HL-60 (cell line): ENCODE results near the gene FBXO33.

Experiments used
- DNase-seq, 2 experiments: peaks; one replicate each; pipeline ENCODE4 v3.0.0-alpha.2; 2010 to 2020; ENCODE audit warnings: low read depth in 1 of 2, low spot score in 1 of 2
- H3K27ac ChIP-seq: fragments of 250-450 bp; sonication (Bioruptor Pico); replicated peaks from 2 replicates; pipeline ENCODE4 v1.5.1; 2020; ENCODE audit warnings: mild to moderate bottlenecking, moderate library complexity
- H3K27me3 ChIP-seq: fragments of 250-450 bp; sonication (Bioruptor Pico); 2 replicates; pipeline ENCODE4 v1.5.1; 2021; ENCODE audit warnings: mild to moderate bottlenecking, moderate library complexity; ENCODE audit not compliant: insufficient read depth, poor library complexity, severe bottlenecking
- H3K4me3 ChIP-seq: replicated peaks from 2 replicates; pipeline ENCODE4 v1.5.1; 2011; ENCODE audit warnings: mild to moderate bottlenecking, control low read depth, low read length; ENCODE audit not compliant: insufficient read depth
- GABPA ChIP-seq: IDR thresholded peaks from 2 replicates; pipeline ENCODE4 v1.6.1; 2012; ENCODE audit warnings: low read depth
- POLR2AphosphoS5 ChIP-seq: IDR thresholded peaks from 2 replicates; pipeline ENCODE4 v1.6.1; 2012; ENCODE audit warnings: low read depth
- SPI1 ChIP-seq: IDR thresholded peaks from 2 replicates; pipeline ENCODE4 v1.6.1; 2012; ENCODE audit warnings: low read depth, mild to moderate bottlenecking, borderline replicate concordance
- TF ChIP-seq, protein P1 (sequence below): IDR thresholded peaks from one replicate; pipeline ENCODE4 v1.5.1; 2011; ENCODE audit warnings: low read length, control low read depth, inconsistent platforms; ENCODE audit not compliant: insufficient read depth
- TF ChIP-seq, protein P2 (sequence below): IDR thresholded peaks from 2 replicates; pipeline ENCODE4 v1.6.1; 2012; ENCODE audit warnings: low read depth; ENCODE audit not compliant: insufficient replicate concordance

Gene FBXO33

DNA sequence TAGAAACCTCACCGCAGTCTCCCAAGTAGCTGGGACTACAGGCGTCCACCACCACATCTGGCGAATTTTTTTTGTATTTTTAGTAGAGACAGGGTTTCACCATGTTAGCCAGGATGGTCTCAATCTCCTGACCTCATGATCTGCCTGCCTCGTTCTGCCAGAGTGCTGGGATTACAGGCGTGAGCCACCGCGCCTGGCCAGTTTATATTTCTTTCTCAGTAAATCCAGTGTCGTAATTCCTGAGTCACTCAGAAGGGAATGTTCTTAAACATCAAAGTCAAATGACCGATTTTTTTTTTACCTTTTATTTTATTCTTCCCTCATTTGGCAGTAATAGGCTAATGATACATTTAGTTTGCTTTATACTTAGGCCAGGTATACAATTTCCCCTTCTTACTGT is 80.5 kb downstream of the FBXO33 start:
- DNase-seq, result no peak
- Histone ChIP-seq H3K27me3 (no peaks in the 10 kb centered on the region), H3K4me3 (no peak overlapping the region), H3K27ac (no peak overlapping the region)
- TF ChIP-seq POLR2AphosphoS5 (no peak), SPI1 (no peak), GABPA (no peak)
- TF ChIP-seq, protein P1, sequence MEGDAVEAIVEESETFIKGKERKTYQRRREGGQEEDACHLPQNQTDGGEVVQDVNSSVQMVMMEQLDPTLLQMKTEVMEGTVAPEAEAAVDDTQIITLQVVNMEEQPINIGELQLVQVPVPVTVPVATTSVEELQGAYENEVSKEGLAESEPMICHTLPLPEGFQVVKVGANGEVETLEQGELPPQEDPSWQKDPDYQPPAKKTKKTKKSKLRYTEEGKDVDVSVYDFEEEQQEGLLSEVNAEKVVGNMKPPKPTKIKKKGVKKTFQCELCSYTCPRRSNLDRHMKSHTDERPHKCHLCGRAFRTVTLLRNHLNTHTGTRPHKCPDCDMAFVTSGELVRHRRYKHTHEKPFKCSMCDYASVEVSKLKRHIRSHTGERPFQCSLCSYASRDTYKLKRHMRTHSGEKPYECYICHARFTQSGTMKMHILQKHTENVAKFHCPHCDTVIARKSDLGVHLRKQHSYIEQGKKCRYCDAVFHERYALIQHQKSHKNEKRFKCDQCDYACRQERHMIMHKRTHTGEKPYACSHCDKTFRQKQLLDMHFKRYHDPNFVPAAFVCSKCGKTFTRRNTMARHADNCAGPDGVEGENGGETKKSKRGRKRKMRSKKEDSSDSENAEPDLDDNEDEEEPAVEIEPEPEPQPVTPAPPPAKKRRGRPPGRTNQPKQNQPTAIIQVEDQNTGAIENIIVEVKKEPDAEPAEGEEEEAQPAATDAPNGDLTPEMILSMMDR, result no peak
- TF ChIP-seq, protein P2, sequence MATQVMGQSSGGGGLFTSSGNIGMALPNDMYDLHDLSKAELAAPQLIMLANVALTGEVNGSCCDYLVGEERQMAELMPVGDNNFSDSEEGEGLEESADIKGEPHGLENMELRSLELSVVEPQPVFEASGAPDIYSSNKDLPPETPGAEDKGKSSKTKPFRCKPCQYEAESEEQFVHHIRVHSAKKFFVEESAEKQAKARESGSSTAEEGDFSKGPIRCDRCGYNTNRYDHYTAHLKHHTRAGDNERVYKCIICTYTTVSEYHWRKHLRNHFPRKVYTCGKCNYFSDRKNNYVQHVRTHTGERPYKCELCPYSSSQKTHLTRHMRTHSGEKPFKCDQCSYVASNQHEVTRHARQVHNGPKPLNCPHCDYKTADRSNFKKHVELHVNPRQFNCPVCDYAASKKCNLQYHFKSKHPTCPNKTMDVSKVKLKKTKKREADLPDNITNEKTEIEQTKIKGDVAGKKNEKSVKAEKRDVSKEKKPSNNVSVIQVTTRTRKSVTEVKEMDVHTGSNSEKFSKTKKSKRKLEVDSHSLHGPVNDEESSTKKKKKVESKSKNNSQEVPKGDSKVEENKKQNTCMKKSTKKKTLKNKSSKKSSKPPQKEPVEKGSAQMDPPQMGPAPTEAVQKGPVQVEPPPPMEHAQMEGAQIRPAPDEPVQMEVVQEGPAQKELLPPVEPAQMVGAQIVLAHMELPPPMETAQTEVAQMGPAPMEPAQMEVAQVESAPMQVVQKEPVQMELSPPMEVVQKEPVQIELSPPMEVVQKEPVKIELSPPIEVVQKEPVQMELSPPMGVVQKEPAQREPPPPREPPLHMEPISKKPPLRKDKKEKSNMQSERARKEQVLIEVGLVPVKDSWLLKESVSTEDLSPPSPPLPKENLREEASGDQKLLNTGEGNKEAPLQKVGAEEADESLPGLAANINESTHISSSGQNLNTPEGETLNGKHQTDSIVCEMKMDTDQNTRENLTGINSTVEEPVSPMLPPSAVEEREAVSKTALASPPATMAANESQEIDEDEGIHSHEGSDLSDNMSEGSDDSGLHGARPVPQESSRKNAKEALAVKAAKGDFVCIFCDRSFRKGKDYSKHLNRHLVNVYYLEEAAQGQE, result no peak

DNA sequence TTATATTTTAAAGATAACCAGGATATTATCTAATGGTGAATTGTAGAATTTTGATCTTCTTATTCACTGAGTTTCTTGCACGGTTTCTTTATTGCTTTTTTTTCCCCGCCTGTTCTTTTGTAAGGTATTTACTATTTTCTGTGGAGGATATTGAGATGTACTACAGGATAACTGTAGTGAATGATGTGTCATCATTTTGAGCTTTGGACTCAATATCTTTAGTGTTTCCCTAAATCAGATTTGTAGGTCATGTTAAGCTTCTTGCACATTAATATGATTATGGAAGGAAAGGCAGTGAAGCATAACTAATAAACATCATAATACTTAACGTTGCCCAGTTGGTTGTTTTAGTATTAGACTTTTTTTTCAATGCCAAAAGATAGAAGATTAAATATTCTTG is 81.4 kb downstream of the FBXO33 start:
- TF ChIP-seq, protein P2, result no peak
- TF ChIP-seq GABPA (no peak), SPI1 (no peak), POLR2AphosphoS5 (no peak)
- TF ChIP-seq, protein P1, result no peak

More for the DNA sequence above, 81.4 kb downstream of the FBXO33 start:
- DNase-seq, result no peak
- no peaks in the 10 kb centered on the region for H3K27me3 ChIP-seq
- no peak overlapping the region for H3K4me3 ChIP-seq
- H3K27ac ChIP-seq, result no peak overlapping the region
